Fibroblast of pulmonary artery (primary cell): ENCODE data around the gene GNAL.

ENCODE experiments used
- DNase-seq: peaks from one replicate; pipeline ENCODE4 v3.0.0-alpha.2; 2010; ENCODE audit warnings: low read depth
- H3K4me3 ChIP-seq: replicated peaks from 2 replicates; pipeline ENCODE4 v1.5.1; 2011; ENCODE audit warnings: low read depth, mild to moderate bottlenecking, control low read depth, low read length, moderate library complexity
- CTCF ChIP-seq: IDR thresholded peaks from 2 replicates; pipeline ENCODE4 v1.5.1; 2011; ENCODE audit warnings: mild to moderate bottlenecking, control low read depth, low read length, inconsistent platforms; ENCODE audit errors: missing control alignments

GNAL gene

DNA sequence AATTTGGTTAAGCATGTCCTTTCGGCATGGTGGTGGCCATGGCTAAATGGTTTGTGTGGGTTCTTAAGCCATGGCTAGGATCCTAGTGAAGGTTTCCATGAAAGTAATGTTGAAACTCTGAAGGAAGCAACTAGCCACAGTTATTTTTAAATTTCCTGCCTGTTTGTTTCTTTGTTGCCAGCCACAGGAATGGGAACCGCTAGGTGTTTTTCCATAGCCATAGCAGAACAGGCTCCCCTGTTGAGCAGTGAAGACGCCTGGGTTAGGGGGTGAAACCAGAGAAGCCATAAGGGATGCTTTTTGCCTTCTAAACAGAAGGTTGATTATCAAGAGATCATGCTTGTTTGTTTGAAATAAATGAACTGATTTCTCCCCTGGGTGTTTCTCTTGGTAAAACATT, 102.1 kb downstream of the GNAL start:
- no peak for TF ChIP-seq CTCF
- DNase-seq, result no peak
- no peak overlapping the region for H3K4me3 ChIP-seq

DNA sequence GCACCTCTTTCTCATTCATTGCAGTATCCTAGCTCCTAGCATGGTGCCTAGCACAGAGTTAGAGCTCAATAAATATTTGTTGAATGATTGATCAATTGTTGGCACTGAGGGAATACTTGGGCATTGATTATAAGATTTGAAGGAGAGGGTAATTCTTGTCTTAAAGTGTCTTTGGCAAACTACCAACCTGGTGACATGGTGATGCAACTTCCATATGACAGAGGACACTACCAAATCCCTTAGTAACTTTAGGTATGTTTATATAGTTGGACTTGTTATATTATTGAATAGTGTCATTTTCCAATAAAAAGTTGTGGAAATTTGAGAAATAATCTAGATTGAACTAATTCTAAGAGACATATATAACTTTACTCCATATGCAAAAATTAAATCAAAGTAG, 103.6 kb downstream of the GNAL start:
- no peak for TF ChIP-seq CTCF

DNA sequence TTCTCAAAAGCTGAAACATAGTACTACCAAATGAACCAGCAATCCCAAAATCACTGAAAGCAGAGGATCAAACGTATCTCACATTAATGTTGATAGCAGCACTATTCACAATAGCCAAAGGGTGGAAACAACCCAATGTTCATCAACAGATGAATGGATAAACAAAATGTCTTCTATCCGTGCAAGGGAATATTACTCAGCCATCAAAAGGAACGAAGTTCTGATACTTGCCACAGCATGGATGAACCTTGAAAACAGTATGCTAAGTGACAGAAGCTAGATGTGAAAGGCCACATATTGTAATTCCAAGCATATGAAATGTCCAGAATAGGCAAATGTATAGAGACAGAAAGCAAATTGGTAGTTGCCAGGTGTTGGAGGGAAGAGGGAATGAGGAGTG, 105.1 kb downstream of the GNAL start:
- no peak for DNase-seq

More for the DNA sequence above, 103.6 kb downstream of the GNAL start:
- no peak overlapping the region for H3K4me3 ChIP-seq
- DNase-seq, result no peak

DNA sequence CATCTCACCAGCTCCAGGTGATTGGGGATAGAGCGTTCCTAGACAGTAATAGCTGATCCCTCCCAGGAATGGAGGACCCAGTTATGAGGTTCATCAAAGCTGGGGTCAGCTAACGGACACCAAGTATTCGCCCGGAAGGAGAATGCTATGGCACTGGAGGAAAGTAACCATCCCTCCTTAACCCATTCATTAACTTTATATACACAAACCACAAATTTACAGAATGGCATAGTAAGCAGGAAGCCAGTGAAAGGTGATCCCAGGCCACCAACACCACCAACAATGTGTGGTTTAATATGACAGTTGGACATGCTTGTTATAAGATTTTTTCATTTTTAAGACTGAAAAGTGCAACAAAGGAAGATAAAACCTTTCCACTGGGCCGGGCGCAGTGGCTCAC, 106.9 kb downstream of the GNAL start:
- TF ChIP-seq CTCF, result no peak
- H3K4me3 ChIP-seq, result no peak overlapping the region
- DNase-seq, result no peak

More for the DNA sequence above, 105.1 kb downstream of the GNAL start:
- TF ChIP-seq CTCF, result no peak
- H3K4me3 ChIP-seq, result no peak overlapping the region

GRCh38 chr18:11798271-11798670, 109.2 kb downstream of the GNAL start:
- TF ChIP-seq CTCF, result no peak
- DNase-seq, result no peak
- H3K4me3 ChIP-seq, result no peak overlapping the region

- H3K4me3 ChIP-seq, result no peak overlapping the region
- no peak for TF ChIP-seq CTCF
- no peak for DNase-seq
Observed at GRCh38 chr18:11799066-11799465, 110.0 kb downstream of the GNAL start.

- no peak for DNase-seq
- no peak overlapping the region for H3K4me3 ChIP-seq
- no peak for TF ChIP-seq CTCF
Observed at GRCh38 chr18:11800566-11801334, 111.7 kb downstream of the GNAL start.
